ENCODE data around the gene CYB561D2.

- TF ChIP-seq, protein P1, sequence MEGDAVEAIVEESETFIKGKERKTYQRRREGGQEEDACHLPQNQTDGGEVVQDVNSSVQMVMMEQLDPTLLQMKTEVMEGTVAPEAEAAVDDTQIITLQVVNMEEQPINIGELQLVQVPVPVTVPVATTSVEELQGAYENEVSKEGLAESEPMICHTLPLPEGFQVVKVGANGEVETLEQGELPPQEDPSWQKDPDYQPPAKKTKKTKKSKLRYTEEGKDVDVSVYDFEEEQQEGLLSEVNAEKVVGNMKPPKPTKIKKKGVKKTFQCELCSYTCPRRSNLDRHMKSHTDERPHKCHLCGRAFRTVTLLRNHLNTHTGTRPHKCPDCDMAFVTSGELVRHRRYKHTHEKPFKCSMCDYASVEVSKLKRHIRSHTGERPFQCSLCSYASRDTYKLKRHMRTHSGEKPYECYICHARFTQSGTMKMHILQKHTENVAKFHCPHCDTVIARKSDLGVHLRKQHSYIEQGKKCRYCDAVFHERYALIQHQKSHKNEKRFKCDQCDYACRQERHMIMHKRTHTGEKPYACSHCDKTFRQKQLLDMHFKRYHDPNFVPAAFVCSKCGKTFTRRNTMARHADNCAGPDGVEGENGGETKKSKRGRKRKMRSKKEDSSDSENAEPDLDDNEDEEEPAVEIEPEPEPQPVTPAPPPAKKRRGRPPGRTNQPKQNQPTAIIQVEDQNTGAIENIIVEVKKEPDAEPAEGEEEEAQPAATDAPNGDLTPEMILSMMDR (IDR thresholded peaks at IDR 0.05) = no peak
- TF ChIP-seq POLR2A (IDR thresholded peaks at IDR 0.05) = no peak
Measured at GRCh38 chr3:50369012-50369670, 18.5 kb downstream of the CYB561D2 start.
